Measurements from ENCODE around the gene DCUN1D2. TPM values are rescaled to one million over a fixed set of nuclear protein-coding genes. Genes with fewer than 3 reads are reported as not detected.
A peak's percentile ranks its signal among the peaks of the same experiment; 100 is the strongest.

Gene DCUN1D2
- total RNA-seq, 1 donor from 2014 or later, result 23.8 TPM

GRCh38 chr13:113411216-113412023 lies 79.1 kb downstream of the DCUN1D2 start:
- Histone ChIP-seq H3K79me2 (ENCODE audit: low read depth) (no peaks in the 10 kb centered on the region), H3K27ac (no peak overlapping the region), H3K4me3 (no peak overlapping the region), H3K36me3 (no peaks in the 10 kb centered on the region), H3K27me3 (no peaks in the 10 kb centered on the region), H3K4me1 (no peaks in the 10 kb centered on the region), H4K20me1 (ENCODE audit: low read depth) (no peaks in the 10 kb centered on the region), H3F3A (ENCODE audit: low read depth) (no peaks in the 10 kb centered on the region), H3K9me3 (ENCODE audit: low read depth) (no peaks in the 10 kb centered on the region), H2AFZ (replicated peaks) (no peak overlapping the region), H3K9ac (no peak overlapping the region), H3K4me2 (no peak overlapping the region)
- TF ChIP-seq EZH2 (IDR thresholded peaks at IDR 0.05) (no peak), CTCF (IDR thresholded peaks at IDR 0.05) (no peak)
- peaks cover 13% of the 10 kb centered on the region for H3K27me3 Mint-ChIP-seq (ENCODE audit: insufficient read depth, low read depth)
- no peak overlapping the region for H3K4me3 Mint-ChIP-seq
- H3K27ac Mint-ChIP-seq, result no peak overlapping the region
- peaks cover 26% of the 10 kb centered on the region for H3K4me1 Mint-ChIP-seq
- H3K36me3 Mint-ChIP-seq, result peaks cover 2% of the 10 kb centered on the region
- DNase-seq (ENCODE audit: low spot score), result peak; percentile 1
- H3K9me3 Mint-ChIP-seq, result peaks cover 16% of the 10 kb centered on the region

GRCh38 chr13:113410472-113411201 lies 79.9 kb downstream of the DCUN1D2 start:
- Histone ChIP-seq H3K4me1 (no peaks in the 10 kb centered on the region), H3K27ac (no peak overlapping the region), H3F3A (ENCODE audit: low read depth) (no peaks in the 10 kb centered on the region), H4K20me1 (ENCODE audit: low read depth) (no peaks in the 10 kb centered on the region), H3K9me3 (ENCODE audit: low read depth) (no peaks in the 10 kb centered on the region), H3K4me2 (no peak overlapping the region), H2AFZ (replicated peaks) (no peak overlapping the region), H3K4me3 (no peak overlapping the region), H3K36me3 (no peaks in the 10 kb centered on the region), H3K27me3 (no peaks in the 10 kb centered on the region), H3K79me2 (ENCODE audit: low read depth) (no peaks in the 10 kb centered on the region), H3K9ac (no peak overlapping the region)
- H3K4me3 Mint-ChIP-seq, result no peak overlapping the region
- TF ChIP-seq CTCF (IDR thresholded peaks at IDR 0.05) (no peak), EZH2 (IDR thresholded peaks at IDR 0.05) (no peak), EZH2phosphoT487 (IDR thresholded peaks at IDR 0.05) (no peak)
- H3K27me3 Mint-ChIP-seq (ENCODE audit: insufficient read depth, low read depth), result peaks cover 13% of the 10 kb centered on the region
- peaks cover 28% of the 10 kb centered on the region for H3K4me1 Mint-ChIP-seq
- no peak overlapping the region for H3K27ac Mint-ChIP-seq
- peaks cover 2% of the 10 kb centered on the region for H3K36me3 Mint-ChIP-seq
- DNase-seq (ENCODE audit: low spot score), result no peak
- H3K9me3 Mint-ChIP-seq, result peaks cover 16% of the 10 kb centered on the region

DNA sequence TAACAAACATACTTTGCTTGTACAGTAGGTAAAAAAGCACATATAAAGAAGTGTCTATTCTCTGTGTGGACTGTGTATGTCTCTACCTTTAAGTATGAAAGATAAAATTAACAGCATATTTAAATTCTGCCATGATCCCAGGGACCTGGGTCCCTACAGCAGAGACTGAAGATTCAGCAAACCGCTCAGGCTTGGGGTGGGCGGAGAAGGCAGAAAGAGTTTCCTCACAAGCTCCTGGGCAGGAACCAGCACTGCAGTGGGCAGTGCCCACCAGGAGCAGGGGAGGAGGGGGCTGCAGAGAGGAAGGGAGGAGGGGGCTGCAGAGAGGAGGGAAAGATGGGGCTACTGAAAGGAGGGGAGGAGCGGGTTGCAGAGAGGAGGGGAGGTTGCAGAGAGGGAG lies 81.9 kb downstream of the DCUN1D2 start:
- peaks cover 16% of the 10 kb centered on the region for H3K9me3 Mint-ChIP-seq
- H3K4me3 ChIP-seq, result no peak overlapping the region
- H3K27me3 ChIP-seq, result no peaks in the 10 kb centered on the region
- no peak overlapping the region for H3K27ac Mint-ChIP-seq
- H3K4me1 ChIP-seq, result no peaks in the 10 kb centered on the region
- peaks cover 28% of the 10 kb centered on the region for H3K4me1 Mint-ChIP-seq
- peaks cover 2% of the 10 kb centered on the region for H3K36me3 Mint-ChIP-seq
- no peak overlapping the region for H3K4me3 Mint-ChIP-seq
- H3K4me2 ChIP-seq, result no peak overlapping the region
- no peaks in the 10 kb centered on the region for H4K20me1 ChIP-seq (ENCODE audit: low read depth)
- H3K79me2 ChIP-seq (ENCODE audit: low read depth), result no peaks in the 10 kb centered on the region
- no peaks in the 10 kb centered on the region for H3K9me3 ChIP-seq (ENCODE audit: low read depth)
- H3K27me3 Mint-ChIP-seq (ENCODE audit: insufficient read depth, low read depth), result peaks cover 11% of the 10 kb centered on the region
- no peaks in the 10 kb centered on the region for H3K36me3 ChIP-seq
- no peaks in the 10 kb centered on the region for H3F3A ChIP-seq (ENCODE audit: low read depth)
- TF ChIP-seq EZH2 (IDR thresholded peaks at IDR 0.05) (no peak), CTCF (IDR thresholded peaks at IDR 0.05) (no peak), EZH2phosphoT487 (IDR thresholded peaks at IDR 0.05) (no peak)
- no peak overlapping the region for H3K27ac ChIP-seq
- DNase-seq (ENCODE audit: low spot score), result no peak
- H2AFZ ChIP-seq (replicated peaks), result no peak overlapping the region
- H3K9ac ChIP-seq, result no peak overlapping the region
